GM18907 (cell line): ENCODE data around the gene SLC49A4.
A peak's percentile ranks its signal among the peaks of the same experiment; 100 is the strongest.

Experiments used
- ATAC-seq: cut with Tn5 transposase; IDR thresholded peaks from one replicate; pipeline ENCODE4 v1.9.1; 2021; ENCODE audit warnings: mild to moderate bottlenecking, moderate library complexity; ENCODE audit not compliant: unreplicated experiment

SLC49A4 gene

DNA sequence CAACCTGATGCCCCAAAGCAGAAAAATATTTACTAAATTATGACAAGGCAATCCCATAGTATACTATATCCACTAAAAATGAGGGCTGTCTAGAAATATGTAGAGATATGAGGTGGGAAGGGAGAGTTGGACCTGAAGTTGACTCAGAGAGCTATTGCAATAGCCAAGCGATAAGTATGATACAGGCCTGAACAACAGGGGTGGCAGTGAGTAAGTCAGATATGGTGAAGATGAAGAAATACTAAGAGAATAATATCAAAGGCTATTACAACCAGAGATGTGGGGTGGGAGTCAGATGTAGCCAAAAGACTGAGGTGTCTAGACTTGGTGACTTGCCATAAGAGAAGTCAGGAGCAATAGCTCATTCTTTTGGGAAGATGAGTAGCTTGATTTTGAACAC lies 10.4 kb upstream of the SLC49A4 start:
- ATAC-seq: no peak

DNA sequence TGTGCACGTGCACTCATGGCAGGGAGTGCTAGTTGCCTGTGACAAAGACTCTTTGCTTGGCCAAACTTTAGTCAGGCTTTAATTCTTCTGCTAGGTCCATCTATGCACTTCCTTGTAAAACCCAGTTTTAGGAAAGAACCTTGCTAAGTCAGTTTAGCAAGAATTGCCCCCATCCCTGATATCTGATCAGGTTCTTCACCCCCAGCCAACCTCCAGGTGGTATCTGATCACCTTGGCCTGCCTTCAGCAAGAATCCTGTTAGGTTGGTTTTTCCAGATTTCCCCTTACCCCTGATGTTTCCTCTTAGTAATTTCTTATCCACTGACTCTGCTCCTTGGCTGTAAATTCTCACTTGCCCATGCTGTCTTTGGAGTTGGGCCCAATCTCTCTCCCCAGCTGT lies 9.6 kb upstream of the SLC49A4 start:
- ATAC-seq: no peak

DNA sequence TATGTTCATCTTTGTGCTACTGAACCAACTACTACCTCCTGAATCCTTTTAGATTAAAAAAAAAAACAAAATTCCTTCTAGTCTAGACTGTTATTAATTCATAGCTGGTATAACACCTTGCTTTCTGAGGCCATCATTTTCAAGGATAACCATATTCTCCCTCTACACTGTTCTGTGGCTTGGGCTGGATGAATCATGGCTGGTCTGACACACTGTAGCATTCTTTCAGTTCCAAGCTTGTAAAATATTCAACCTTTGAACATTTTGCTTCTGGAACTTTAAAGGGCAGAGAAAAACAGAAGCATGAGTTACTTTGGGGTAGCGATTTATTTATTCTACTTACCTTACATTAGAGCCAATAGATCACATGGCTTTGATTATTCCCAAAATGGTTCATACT lies 8.8 kb upstream of the SLC49A4 start:
- ATAC-seq: no peak

DNA sequence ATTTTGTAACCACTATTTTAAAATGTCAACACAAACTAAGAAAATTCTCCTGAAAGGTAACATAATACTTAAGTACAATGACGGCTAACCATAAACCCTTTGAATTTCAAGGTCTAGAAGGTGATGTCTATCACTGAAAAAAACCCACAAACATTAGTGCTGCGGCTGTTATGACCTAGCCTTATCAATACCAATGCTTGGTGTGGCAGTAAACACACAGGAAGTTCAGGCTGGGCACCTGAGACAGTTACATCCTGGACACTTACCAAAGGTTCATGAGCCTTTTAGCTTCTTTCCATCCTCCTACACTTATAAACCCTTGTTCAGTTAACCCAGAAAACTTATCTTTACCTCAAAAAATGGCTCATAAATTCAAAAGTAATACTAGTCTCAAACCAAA lies 7.0 kb upstream of the SLC49A4 start:
- ATAC-seq: no peak

DNA sequence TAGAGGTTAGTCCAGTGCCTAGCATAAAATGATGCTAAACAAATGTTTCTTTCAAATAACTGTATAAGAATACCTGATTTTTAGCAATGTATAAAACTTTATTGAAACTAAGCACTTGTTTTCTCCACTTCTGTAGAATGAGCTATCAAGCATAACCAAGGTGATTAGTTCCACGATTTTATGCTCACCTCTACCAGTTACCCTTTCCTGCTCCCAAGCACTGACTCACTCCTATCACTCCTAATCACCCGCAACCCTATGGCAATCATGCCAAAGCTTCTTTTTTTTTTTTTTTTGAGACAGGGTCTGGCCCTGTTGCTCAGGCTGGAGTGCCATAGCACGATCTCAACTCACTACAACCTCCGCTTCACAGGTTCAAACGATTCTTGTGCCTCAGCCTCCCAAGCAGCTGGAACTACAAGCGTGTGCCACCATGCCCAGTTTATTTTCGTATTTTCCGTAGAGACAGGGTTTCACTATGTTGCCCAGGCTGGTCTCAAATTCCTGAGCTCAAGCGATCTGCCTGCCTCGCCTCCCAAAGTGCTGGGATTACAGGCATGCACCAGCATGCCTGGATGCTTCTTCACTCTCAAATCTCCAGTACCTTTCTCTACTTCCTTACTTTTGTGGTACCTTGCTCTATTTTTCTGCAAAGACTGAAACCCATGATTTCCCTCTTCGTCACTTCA lies 5.1 kb upstream of the SLC49A4 start:
- ATAC-seq: no peak

DNA sequence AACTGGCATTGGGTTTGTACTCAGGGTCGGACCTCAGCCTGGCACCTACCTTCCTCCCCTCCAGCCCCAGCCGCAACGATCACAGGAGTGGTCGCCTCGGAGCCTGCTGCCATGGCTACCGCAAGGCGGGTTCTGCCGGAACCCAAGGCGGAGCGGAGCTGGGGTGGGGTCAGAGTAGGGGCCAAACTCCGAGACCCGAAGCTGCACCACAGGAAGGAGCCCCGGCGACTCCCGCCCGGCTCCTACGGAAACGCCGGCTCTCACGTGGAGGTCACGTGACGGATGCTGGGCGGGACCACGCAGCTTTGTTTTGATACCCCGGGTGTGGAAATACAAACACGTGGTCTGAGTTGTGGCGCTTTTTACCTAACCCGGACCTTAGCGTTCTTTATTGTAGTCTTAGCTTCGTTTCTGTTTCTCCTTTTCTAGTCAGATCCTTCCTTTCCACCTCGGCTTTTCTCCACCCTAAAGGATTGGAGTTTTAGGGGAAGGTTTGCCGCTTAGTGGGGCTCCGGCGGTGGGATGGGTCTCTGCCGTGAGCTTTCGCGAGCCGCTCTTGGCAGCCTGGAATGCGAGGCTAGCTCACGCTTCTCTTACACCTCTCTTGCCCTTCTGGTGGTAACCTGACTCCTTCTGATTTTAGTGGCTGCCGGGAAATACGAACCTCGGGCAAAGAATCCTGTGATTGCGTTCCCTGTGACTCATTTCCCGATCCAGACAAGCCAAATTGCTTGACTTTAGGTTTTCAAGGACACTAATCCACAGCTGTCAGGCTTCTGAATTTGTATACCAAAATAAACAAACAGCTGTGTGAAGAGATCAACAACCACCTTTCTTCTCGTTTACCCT lies 1.1 kb upstream of the SLC49A4 start, which contains the start of gene HSPBAP1:
TSS of gene HSPBAP1 (minus strand) at position 264 of the 849 bp plus-strand sequence. CDS start at position 113, 151 bp downstream.
- ATAC-seq: peak; percentile 65

DNA sequence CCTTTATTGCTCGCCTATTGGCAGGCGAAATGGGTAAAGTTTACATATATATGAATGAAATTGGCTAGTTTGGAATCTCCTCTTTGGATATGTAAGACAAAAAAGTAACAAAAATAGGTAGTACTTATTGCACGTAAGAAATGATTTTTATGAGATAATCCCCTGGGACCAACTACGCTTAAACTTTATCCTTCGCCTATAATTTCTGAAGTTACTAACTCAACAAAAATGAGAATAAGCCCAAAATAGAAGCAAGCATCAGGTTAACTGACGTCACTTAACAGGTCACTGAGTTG lies 438 bp upstream of the SLC49A4 start:
- no peak for ATAC-seq

DNA sequence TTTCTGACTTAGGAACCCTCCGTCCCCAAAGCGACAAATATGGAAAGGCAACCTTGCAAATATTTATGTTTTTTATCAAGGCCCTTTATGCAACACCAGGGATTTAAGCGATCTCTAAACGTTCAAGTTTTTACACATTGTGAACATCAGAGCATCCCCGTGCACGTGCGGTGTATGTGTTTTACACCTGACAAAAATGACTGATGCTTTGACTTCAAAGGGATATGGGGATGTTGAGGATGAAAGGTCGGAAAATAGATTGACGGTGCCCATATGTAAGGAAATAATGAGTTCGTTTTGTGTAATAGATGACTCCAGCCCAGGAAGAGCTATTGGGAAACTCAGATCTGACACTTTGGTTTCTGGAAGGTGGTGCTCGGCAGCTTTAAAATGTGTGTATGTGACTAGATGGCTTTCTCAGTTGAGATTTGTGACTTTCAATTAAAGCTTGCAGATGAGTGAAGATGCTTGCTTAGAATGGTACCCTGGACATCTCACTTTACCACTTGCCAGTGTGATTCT lies 866 bp downstream of the SLC49A4 start:
- no peak for ATAC-seq

DNA sequence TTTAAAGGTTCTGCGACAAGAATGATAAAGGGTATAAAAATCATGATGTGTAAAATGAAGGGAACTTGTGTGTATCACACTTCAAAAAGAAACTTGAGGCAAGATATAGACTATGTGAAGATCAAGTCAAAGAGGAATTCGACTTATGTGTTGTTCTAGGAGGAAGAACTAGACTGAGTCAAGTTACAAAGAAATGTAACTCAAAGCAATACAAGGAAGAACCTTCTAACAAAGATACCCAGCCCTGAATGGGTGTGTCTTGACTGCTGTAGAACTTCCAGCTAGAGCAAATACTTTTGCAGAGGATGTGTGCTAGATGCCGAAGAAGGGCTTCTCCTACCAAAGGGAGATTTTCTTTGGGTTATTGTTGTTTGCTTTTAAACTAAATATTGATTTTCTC lies 2.4 kb downstream of the SLC49A4 start:
- no peak for ATAC-seq

DNA sequence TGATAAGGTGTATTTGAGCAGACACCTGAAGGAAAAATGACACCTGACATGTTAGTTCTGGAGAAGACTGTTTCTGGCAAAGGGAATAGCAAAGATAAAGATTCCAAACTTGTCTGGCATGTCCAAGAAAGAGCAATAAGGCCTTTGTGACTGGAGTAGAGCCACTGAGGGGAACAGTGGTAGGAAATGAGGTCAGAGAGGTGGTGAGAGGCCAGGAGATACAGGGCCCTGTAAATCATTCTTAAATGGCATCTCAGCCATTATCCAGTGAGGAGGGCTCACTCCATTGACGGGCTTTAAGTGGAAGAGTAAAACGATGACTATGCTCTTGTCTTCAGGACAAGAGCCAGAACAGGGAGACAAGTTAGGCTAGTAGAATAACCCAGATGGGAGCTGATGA lies 4.5 kb downstream of the SLC49A4 start:
- ATAC-seq: no peak

DNA sequence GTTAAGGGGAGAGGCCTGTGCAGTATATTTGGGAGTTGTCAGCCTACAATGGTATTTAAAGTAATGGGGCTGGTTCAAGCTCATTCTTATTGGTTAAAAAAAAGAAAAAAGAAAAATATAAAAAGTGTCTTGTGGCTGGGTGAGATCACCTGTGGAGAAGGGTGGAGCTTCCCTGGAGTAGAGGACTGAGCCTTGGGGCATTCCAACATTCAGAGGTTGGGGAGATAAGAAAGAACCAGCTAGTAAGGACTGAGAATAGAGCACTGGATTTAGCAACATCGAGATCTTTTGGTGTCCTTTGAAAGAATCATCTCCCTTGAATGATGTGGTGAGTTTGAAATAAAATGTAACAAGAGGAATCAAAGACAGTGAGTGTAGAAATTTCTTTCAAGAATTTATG lies 5.2 kb downstream of the SLC49A4 start:
- ATAC-seq: no peak

DNA sequence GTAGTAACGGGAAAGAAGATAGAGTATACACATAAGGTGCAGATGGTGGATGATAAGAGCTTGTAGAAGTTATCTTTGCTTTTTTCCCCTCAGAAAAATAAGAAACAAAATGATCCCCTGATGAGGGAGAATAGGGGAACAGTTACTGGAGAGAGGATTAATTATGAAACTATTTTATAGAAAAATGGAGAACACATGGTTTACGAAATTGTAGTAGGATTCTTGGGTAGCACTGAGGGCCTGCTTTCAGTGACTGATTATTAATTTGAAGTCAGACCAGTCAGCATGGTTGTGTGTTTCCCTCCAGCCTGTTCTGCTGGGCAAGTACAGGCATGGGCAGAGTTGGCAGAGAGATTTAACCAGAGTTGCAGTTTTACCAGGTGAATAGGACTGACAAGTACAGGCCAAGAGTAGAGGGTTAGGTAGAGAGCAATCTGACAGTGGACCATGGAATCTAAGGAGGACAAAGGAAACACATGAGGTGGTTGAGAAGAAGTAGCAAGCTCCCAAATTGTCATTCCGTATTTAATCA lies 5.9 kb downstream of the SLC49A4 start:
- no peak for ATAC-seq

DNA sequence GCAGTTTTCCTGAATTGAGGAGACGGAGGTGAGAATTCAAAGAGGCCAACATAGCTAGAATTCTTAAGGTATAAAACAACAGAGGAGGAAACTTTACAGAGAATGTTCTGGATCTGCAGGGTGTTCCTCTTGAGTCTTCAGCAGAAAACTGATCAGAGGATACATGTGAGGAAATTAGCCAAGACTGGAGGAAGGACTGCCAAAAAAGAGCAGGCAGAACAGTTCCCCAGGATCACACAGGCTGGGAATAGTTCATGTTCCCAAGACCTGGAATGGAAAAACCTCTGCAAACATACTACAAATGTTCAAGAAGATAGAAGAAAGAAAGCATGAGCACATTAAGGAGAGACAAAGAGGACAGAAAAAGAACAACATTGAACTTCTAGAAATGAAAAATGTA lies 7.5 kb downstream of the SLC49A4 start:
- ATAC-seq: no peak

DNA sequence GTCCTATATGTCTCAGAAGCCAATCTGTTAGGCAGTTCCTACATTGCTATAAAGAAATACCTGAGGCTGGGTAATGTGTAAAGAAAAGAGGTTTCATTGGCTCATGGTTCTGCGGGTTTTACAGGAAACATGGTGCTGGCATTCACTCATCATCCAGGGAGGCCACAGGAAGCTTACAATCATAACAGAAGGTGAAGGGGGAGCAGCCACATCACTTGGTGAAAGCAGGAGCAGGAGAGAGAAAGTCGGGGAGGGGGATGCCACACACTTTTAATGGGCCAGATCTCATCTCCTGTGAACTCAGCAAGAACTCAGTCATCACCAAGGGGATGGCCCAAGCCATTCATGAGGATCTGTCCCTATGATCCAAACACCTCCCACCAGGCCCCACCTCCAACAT lies 9.1 kb downstream of the SLC49A4 start:
- ATAC-seq: no peak

DNA sequence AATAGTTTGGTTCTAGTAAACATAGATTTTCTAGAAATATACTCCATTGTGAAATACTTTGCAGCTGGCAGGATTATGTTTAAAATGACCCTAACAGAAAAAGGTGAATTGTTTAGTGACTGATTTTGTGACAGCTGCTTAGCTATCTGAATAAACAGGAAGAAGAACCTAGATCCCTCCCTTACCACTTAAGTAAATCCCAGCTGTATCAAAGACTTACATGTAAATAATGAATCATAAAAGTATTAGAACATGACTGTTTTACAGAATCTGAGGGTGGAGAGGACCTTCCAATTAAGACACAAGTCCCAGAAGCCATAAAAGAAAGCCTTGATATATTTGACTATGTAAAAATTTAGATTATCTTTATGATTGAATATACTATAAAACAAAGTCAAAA lies 15.9 kb downstream of the SLC49A4 start:
- ATAC-seq: no peak

DNA sequence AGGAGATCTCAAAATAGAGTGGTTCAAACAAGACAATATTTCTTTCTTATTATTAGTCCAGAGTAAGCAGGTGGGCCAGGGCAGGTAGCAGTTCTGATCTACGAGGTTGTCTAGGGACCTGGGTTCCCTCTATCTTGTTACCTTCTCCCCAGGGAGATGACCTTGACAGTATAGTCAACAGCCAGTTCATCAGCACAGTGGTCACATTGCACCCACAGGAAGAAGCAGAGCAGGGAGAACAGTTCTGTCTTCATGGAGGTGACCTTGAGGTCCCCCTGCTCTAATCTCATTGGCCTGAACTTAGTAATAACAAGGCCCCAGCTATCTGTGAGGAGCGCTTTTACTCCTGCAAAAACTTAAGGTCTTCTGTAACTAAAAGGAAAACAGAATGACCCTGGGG lies 21.7 kb downstream of the SLC49A4 start:
- no peak for ATAC-seq

DNA sequence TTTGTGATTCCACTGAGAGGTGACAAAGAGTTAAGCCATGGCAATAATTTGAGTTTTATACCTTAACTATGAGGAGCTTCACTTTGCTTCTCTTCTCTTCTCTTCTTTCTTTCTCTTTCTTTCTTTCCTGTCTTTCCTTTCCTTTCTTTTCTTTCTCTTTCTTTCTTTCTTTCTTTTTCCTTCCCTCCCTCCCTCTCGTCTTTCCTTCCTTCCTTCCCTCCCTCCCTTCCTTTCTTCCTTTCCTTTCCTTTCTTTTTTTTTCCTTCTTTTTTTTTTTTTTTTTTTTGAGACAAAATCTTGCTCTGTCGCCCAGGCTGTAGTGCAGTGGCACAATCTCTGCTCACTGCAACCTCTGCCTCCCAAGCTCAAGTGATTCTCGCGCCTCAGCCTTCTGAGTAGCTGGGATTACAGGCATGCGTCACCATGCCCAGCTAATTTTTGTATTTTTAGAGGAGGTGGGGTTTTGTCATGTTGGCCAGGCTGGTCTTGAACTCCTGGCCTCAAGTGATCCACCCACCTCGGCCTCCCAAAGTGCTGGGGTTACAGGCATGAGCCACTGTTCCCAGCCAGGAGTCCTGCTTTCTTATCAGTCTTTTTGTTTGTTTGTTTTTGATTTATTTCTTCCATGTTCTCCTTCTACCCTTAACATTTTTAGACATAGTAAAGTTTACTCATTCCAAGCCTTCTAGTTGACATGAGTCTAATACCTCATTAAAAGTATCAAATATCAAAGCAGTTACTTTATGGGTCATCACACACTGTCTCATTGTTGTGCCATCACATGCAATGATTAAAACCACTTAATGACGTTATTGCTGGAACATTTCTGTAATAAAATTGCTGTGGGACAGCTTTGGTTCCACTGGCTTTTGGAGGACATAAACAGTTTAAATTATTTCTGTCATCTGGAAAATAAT lies 29.9 kb downstream of the SLC49A4 start:
- ATAC-seq: no peak

DNA sequence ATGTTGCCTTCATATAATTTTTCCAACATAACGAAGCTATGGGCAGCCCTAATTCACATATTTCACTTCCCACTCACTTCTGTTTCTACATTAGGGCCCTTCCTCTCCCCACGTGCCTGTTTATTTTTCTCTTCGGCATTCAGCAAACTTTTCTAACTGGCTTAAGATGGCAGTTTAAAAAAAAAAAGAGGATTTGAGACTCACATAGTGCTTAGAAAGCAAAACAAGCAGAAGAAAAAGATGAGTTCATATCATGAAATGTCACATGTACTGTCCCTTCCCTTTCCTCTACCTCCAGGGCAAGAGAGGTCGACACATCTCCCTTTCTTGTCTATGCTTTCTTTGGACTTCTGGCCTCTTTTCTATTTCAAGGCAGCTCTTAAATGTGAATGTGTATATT lies 30.6 kb downstream of the SLC49A4 start:
- ATAC-seq: no peak

DNA sequence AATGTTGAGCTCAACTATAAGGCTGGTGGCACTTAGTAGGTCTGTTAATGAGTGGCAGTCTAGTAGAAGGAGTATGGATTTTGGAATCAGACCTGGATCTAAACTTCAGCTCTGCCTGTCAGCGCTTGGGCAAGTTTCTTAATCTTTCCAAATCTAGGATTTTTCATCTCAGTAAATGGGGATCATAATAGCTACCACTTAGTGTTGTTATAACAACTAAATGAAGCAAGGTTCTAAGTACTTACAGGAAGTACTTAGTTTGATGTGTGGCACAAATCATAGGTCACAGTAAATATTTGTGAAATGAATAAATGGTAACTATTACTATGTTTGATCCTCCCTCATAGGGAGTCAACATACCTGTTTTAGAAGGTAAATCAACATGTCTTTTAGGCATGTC lies 31.4 kb downstream of the SLC49A4 start:
- no peak for ATAC-seq

DNA sequence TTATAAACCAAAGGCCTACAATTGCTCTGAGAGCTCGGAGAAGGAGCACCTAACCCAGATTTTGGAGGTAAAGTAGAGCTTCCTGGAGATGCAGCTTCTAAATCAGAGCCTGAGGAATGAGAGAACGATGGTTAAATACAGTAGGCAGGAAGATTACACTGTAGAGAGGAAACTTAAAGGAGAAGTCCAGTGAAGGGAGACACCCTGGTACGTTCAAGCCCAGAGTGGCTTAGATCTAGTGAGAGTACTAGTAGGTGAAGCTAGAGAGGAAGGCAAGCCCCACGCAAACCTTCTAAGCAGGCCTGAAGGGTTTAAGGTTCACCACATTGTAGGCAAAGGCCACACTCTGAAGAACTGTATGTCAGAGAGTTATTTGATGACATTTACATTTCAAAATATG lies 33.4 kb downstream of the SLC49A4 start:
- ATAC-seq: no peak

DNA sequence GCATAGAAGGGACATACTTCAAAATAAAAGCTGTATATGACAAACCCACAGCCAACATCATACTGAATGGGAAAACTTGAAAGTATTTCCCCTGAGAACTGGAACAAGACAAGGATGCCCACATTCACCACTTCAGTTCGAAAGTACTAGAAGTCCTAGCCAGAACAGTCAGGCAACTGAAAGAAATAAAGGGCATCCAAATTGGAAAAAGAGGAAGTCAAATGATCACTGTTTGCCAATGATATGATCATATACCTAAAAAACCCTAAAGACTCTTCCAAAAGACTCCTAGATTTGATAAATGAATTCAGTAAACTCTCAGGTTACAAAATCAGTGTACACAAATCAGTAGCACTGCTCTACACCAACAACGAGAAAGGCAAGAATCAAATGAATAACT lies 40.7 kb downstream of the SLC49A4 start:
- no peak for ATAC-seq
